ENCODE data around the gene TEX11.
"Not testable (repeated sequence)": the region's sequence is repeated elsewhere in the genome, so short reads cannot be mapped to it uniquely, and the experiment has no call there.

The TEX11 gene

GRCh38 chrX:70825366-70825765, 83.1 kb downstream of the TEX11 start:
- no peak overlapping the region for H3K4me3 ChIP-seq (replicated peaks; ENCODE audit: low read depth, low read length)
- DNase-seq (ENCODE audit: low read depth), result no peak
- TF ChIP-seq, protein P1, sequence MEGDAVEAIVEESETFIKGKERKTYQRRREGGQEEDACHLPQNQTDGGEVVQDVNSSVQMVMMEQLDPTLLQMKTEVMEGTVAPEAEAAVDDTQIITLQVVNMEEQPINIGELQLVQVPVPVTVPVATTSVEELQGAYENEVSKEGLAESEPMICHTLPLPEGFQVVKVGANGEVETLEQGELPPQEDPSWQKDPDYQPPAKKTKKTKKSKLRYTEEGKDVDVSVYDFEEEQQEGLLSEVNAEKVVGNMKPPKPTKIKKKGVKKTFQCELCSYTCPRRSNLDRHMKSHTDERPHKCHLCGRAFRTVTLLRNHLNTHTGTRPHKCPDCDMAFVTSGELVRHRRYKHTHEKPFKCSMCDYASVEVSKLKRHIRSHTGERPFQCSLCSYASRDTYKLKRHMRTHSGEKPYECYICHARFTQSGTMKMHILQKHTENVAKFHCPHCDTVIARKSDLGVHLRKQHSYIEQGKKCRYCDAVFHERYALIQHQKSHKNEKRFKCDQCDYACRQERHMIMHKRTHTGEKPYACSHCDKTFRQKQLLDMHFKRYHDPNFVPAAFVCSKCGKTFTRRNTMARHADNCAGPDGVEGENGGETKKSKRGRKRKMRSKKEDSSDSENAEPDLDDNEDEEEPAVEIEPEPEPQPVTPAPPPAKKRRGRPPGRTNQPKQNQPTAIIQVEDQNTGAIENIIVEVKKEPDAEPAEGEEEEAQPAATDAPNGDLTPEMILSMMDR (IDR thresholded peaks at IDR 0.05; ENCODE audit: low read length, missing control alignments), result no peak

GRCh38 chrX:70808942-70809940, 99.3 kb downstream of the TEX11 start:
- no peak overlapping the region for H3K4me3 ChIP-seq (replicated peaks; ENCODE audit: low read depth, low read length)
- TF ChIP-seq, protein P1 (IDR thresholded peaks at IDR 0.05; ENCODE audit: low read length, missing control alignments), result no peak
- no peak for DNase-seq (ENCODE audit: low read depth)

DNA sequence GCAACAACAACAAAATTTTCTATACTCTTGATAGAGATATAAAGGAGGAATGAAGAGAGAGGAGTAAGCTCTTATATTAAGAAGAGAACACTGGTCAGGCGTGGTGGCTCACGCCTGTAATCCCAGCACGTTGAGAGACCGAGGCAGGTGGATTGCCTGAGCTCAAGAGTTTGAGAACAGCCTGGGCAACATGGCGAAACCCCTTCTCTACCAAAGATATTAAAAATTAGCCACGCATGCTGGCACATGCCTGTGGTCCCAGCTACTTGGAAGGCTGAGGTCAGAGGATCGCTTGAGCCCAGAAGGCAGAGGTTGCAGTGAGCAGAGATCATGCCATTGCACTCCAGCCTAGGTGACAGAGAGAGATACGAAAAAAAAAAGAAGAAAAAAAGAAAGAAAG, 102.4 kb downstream of the TEX11 start:
- H3K4me3 ChIP-seq (replicated peaks; ENCODE audit: low read depth, low read length), result no peak overlapping the region
- DNase-seq (ENCODE audit: low read depth), result no peak
- TF ChIP-seq, protein P1 (IDR thresholded peaks at IDR 0.05; ENCODE audit: low read length, missing control alignments), result no peak

DNA sequence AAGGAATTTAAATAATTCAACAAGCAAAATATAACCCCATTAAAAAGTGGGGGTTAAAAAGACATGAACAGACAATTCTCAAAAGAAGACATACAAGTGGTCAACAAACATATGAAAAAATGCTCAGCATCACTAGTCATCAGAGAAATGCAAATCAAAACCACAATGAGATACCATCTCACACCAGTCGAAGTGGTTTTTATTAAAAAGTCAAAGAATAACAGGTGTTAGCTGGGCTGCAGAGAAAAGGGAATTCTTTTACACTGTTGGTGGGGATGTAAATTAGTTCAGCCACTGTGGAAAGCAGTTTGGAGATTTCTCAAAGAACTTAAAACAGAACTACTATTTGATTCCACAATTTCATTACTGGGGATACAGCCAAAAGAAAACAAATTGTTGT, 111.8 kb downstream of the TEX11 start:
- not testable (repeated sequence) for DNase-seq (ENCODE audit: low read depth)

GRCh38 chrX:70774223-70774622, 134.3 kb downstream of the TEX11 start:
- no peak for DNase-seq (ENCODE audit: low read depth)
- TF ChIP-seq, protein P1 (IDR thresholded peaks at IDR 0.05; ENCODE audit: low read length, missing control alignments), result no peak
- H3K4me3 ChIP-seq (replicated peaks; ENCODE audit: low read depth, low read length), result no peak overlapping the region

More for the DNA sequence above, 111.8 kb downstream of the TEX11 start:
- H3K4me3 ChIP-seq (replicated peaks; ENCODE audit: low read depth, low read length), result not testable (repeated sequence)

- DNase-seq (ENCODE audit: low read depth), result peak; percentile 14
- H3K4me3 ChIP-seq (replicated peaks; ENCODE audit: low read depth, low read length), result no peak overlapping the region
- TF ChIP-seq, protein P1 (IDR thresholded peaks at IDR 0.05; ENCODE audit: low read length, missing control alignments), result peak; percentile 29
Observed at GRCh38 chrX:70769659-70770227, 138.8 kb downstream of the TEX11 start.

DNA sequence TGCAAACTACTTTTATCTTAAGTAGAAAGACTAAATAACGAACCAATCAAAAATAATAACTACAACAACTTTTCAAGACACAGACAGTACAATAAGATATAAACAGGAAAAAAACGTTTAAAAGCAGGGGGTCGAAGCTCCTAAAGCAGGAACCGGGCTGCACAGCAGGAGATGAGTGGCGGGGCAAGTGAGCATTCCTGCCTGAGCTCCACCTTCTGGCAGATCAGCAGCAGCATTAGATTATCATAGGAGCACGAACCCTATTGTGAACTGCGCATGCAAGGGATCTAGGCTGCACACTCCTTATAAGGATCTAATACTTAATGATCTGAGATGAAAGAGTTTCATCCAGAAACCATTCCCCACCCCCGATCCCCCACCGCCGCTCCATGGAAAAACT, 146.2 kb downstream of the TEX11 start:
- DNase-seq (ENCODE audit: low read depth), result no peak
- no peak overlapping the region for H3K4me3 ChIP-seq (replicated peaks; ENCODE audit: low read depth, low read length)
- TF ChIP-seq, protein P1 (IDR thresholded peaks at IDR 0.05; ENCODE audit: low read length, missing control alignments), result no peak

Data from fibroblast of pulmonary artery (primary cell).